OCI-LY7 (cell line): ENCODE results near the gene ADAMTS6.

Experiments used
- CTCF ChIP-seq: fragments of 200-600 bp; sonication (generic); conservative IDR thresholded peaks from 2 replicates; pipeline ENCODE4 v1.5.1; 2014; ENCODE audit warnings: mild to moderate bottlenecking, antibody characterized with exemption, low read length, moderate library complexity, mixed read lengths
- EZH2phosphoT487 ChIP-seq: fragments of 200-600 bp; sonication (generic); IDR thresholded peaks from 2 replicates; pipeline ENCODE4 v1.6.1; 2018; ENCODE audit warnings: low read depth, borderline replicate concordance, mild to moderate bottlenecking, mixed run types, antibody characterized with exemption, low read length, moderate library complexity, mixed read lengths

- TF ChIP-seq CTCF = no peak
- no peak for TF ChIP-seq EZH2phosphoT487
Measured at GRCh38 chr5:65482736-65483545, 1.2 kb upstream of the ADAMTS6 start.
